ENCODE data around the gene GRIN2A.

- no peak for TF ChIP-seq CTCF (IDR thresholded peaks at IDR 0.05)
- TF ChIP-seq EP300 (IDR thresholded peaks at IDR 0.05), result no peak
- TF ChIP-seq POLR2A (IDR thresholded peaks at IDR 0.05; ENCODE audit: low read depth), result no peak
Observed at GRCh38 chr16:9934723-9935508, 247.3 kb downstream of the GRIN2A start.
